Endometrial microvascular endothelial cells (primary cell): ENCODE data around the gene NACC2. TPM values are rescaled to one million over a fixed set of nuclear protein-coding genes. Genes with fewer than 3 reads are reported as not detected.

ENCODE experiments used
- in situ Hi-C: cut with HindIII; loops from 2 replicates; pipeline ENCODE4 v1.10.0; 2017; ENCODE audit warnings: low sequenced_read_pairs, low pct_unique_long_range_greater_than_20kb; ENCODE audit errors: inconsistent ontology term
- total RNA-seq: library from RNA; depleted of rRNA; stranded (reverse); fragments of >200 nt; gene quantifications from one replicate; pipeline ENCODE4 v1.2.3, GENCODE V29; 2015; ENCODE audit errors: inconsistent ontology term

The NACC2 gene
- total RNA-seq, 1 donor from 2014 or later, result 21.9 TPM

- in situ Hi-C loops, result no loop called here
Observed at GRCh38 chr9:136085815-136086212, 9.3 kb downstream of the NACC2 start.

DNA sequence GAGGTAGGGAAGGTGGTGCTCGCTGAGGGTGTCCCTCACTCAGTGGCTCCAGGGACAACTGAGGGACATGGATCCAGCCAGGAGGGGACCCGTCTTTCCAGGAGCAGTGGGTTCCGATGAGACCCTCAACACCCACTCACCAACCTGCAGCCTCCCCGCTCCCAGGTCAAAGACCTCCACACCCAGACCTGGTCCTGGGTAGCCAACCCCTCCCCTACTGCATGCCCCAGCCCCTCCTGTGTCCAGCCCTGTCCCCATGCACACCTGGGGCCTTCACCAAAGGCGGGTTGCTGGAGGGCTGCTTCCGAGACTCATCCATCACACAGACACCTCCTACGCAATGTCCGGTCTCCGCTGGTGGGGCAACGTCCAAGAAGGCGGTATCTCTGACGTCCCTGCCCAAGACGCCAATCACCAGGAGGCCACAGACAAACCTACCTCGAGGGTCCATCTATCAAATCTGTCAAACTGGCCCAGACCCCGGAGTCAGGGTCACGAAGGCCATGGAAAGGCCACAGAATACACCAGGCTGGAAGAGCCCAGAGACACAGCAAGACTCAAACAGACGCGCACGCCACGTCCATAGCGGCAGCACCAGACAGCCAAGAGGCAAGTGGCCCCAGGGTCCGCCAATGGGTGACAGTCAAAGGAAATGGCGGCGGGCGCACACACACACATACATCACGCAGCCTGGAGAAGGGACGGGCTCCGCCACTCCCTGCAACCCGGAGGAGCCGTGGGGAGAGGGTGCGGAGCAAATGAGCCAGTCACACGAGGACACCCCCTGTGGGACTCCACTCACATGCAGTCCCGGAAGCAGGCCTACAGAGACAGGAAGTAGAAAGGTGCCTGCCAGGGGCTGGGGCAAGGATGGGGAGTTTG is 10.8 kb downstream of the NACC2 start:
- in situ Hi-C loops, result no loop called here

- in situ Hi-C loops, result no loop called here
Observed at GRCh38 chr9:136083558-136084062, 11.5 kb downstream of the NACC2 start.

GRCh38 chr9:136082496-136083361 is 12.4 kb downstream of the NACC2 start:
- in situ Hi-C loops, result no loop called here

GRCh38 chr9:136081826-136082495 is 13.1 kb downstream of the NACC2 start:
- in situ Hi-C loops, result no loop called here

GRCh38 chr9:136081113-136081825 is 13.8 kb downstream of the NACC2 start:
- in situ Hi-C loops, result no loop called here

GRCh38 chr9:136080716-136081112 is 14.4 kb downstream of the NACC2 start:
- in situ Hi-C loops, result no loop called here

GRCh38 chr9:136079916-136080246 is 15.2 kb downstream of the NACC2 start:
- in situ Hi-C loops, result no loop called here

DNA sequence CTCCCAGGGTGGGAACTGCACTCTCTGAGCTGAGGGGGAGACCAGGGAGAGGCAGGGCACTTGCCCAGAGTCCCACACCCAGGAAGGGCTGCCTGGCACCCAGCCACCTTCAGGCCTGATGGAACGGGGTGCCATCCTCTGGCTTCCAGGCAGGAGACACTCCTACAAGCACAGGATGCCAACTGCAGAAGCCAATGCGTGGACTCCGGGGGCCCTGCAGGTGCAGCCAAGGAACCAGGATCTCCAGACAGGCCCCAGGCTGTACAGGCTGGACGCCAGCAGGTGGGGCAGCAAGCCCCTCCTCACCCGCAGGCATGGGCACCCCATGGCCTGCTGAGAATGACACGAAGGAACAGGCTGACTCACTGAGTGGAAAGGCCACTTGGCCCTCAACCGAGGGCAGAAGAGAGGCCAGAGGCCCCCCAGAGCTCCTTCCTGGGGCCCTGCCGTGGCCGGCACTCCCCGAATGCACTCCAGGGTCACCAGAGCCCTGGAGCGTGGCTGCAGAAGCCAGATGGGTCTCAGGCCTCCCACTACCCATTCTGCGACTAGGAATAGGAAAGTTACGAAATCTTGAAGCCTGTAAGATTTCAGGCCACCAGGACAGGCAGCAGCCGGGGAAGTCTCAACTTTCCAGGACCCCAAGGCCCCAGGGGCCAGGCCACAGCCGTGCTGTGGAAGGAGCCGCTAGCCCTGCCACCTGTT is 15.7 kb downstream of the NACC2 start:
- in situ Hi-C loops, result no loop called here

GRCh38 chr9:136078498-136079011 is 16.5 kb downstream of the NACC2 start:
- in situ Hi-C loops, result no loop called here

- in situ Hi-C loops, result no loop called here
Observed at GRCh38 chr9:136078024-136078423, 17.1 kb downstream of the NACC2 start.

GRCh38 chr9:136077491-136077890 is 17.6 kb downstream of the NACC2 start:
- in situ Hi-C loops, result no loop called here

- in situ Hi-C loops, result no loop called here
Observed at GRCh38 chr9:136075881-136076678, 19.0 kb downstream of the NACC2 start.

DNA sequence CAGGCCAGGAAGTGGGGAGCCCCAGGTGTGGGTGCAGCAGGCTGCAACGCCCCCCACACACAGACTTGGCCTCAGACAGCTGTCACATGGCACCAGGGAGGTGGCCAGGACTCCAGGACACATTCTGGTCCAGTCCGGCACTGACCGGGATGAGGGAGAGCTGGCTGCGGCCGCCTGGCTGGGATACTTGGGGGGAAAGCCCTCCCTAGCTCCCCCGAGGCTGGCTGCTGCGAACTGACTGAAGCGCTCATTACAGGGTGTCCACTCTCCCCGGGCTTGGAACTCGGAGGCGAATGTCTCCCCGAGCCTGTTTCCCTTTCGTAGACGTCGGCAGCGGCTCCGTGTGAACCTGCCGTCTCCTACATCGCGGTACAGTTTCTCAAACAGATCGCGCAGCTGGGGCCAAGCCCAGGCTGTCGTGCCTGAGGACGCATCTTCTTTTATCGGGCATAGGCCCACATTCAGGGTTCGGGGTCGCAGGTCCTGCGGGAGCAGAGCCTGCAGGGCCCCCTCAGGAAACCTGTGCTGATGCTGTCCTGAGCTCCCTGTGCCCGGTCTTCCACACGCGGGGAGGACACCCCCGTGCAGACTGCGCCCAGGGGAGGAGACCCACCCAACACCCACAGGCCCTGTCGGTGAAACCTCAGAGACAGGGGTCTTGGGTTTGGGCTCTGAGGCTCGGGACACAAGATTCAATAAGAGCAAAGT is 19.8 kb downstream of the NACC2 start:
- in situ Hi-C loops, result no loop called here

- in situ Hi-C loops, result no loop called here
Observed at GRCh38 chr9:136074706-136075105, 20.4 kb downstream of the NACC2 start.

GRCh38 chr9:136062657-136063439 is 32.2 kb downstream of the NACC2 start:
- in situ Hi-C loops, result no loop called here
